ENCODE measurements around the gene MEG3. TPM values are rescaled to one million over a fixed set of nuclear protein-coding genes. Genes with fewer than 3 reads are reported as not detected.

Gene MEG3
- total RNA-seq, 3 donors from 2014 or later (not counting 1 experiment from before 2014, with no cell fraction given): 1.0 to 6.6 (median 1.9) TPM

GRCh38 chr14:100904307-100905087 is 78.6 kb downstream of the MEG3 start:
- Mint-ChIP-seq H3K4me3 (no peak overlapping the region), H3K4me1 (no peaks in the 10 kb centered on the region), H3K9me3 (no peaks in the 10 kb centered on the region), H3K27me3 (ENCODE audit: low read depth in 2 of 2) (peaks cover 38 to 43% of the 10 kb centered on the region in 2 donors), H3K36me3 (no peaks in the 10 kb centered on the region), H3K27ac (no peak overlapping the region)
- Histone ChIP-seq H3K27me3 (ENCODE audit: control insufficient read depth, insufficient read depth, low read length) (no peaks in the 10 kb centered on the region), H3K4me1 (ENCODE audit: control insufficient read depth, insufficient read depth, low read length) (no peaks in the 10 kb centered on the region), H3K4me3 (ENCODE audit: low read length) (no peak overlapping the region), H3K27ac (ENCODE audit: low read length) (no peak overlapping the region), H3K36me3 (ENCODE audit: control insufficient read depth, insufficient read depth, low read length) (no peaks in the 10 kb centered on the region), H3K9me3 (ENCODE audit: control insufficient read depth, insufficient read depth, low read length) (no peaks in the 10 kb centered on the region)
- TF ChIP-seq CTCF (IDR thresholded peaks at IDR 0.05): no peak
- intact Hi-C loops (cut with micrococcal nuclease): no loop called here
- WGBS (ENCODE audit: insufficient coverage): 55% methylated on average over 44 of the region's 45 CpGs
- DNase-seq (no peak), ATAC-seq (no peak)

- Histone ChIP-seq H3K36me3 (ENCODE audit: control insufficient read depth, insufficient read depth, low read length) (no peaks in the 10 kb centered on the region), H3K27me3 (ENCODE audit: control insufficient read depth, insufficient read depth, low read length) (no peaks in the 10 kb centered on the region), H3K9me3 (ENCODE audit: control insufficient read depth, insufficient read depth, low read length) (no peaks in the 10 kb centered on the region), H3K4me3 (ENCODE audit: low read length) (no peak overlapping the region), H3K27ac (ENCODE audit: low read length) (no peak overlapping the region), H3K4me1 (ENCODE audit: control insufficient read depth, insufficient read depth, low read length) (no peaks in the 10 kb centered on the region)
- DNase-seq: no peak
- no peak for TF ChIP-seq CTCF (IDR thresholded peaks at IDR 0.05)
- intact Hi-C loops (cut with micrococcal nuclease): no loop called here
- Mint-ChIP-seq H3K27me3 (ENCODE audit: low read depth in 2 of 2) (peaks cover 37 to 38% of the 10 kb centered on the region in 2 donors), H3K4me3 (no peak overlapping the region), H3K36me3 (no peaks in the 10 kb centered on the region), H3K27ac (no peak overlapping the region), H3K4me1 (no peaks in the 10 kb centered on the region), H3K9me3 (no peaks in the 10 kb centered on the region)
- ATAC-seq: no peak
- WGBS (ENCODE audit: insufficient coverage): 94% methylated on average over 12 of the region's 12 CpGs
These were observed 79.2 kb downstream of the MEG3 start for GRCh38 chr14:100905166-100905565.

GRCh38 chr14:100906420-100906819 is 80.5 kb downstream of the MEG3 start:
- no peaks in the 10 kb centered on the region for H3K36me3 Mint-ChIP-seq
- WGBS (ENCODE audit: insufficient coverage): 66% methylated on average over 6 of the region's 6 CpGs
- peaks cover 30% of the 10 kb centered on the region in 2 donors for H3K27me3 Mint-ChIP-seq (ENCODE audit: low read depth in 2 of 2)
- intact Hi-C loops (cut with micrococcal nuclease): no loop called here
- Histone ChIP-seq H3K27ac (ENCODE audit: low read length) (no peak overlapping the region), H3K9me3 (ENCODE audit: control insufficient read depth, insufficient read depth, low read length) (no peaks in the 10 kb centered on the region), H3K4me3 (ENCODE audit: low read length) (no peak overlapping the region), H3K36me3 (ENCODE audit: control insufficient read depth, insufficient read depth, low read length) (no peaks in the 10 kb centered on the region), H3K27me3 (ENCODE audit: control insufficient read depth, insufficient read depth, low read length) (no peaks in the 10 kb centered on the region), H3K4me1 (ENCODE audit: control insufficient read depth, insufficient read depth, low read length) (no peaks in the 10 kb centered on the region)
- no peak overlapping the region for H3K4me3 Mint-ChIP-seq
- no peak for DNase-seq
- no peak overlapping the region for H3K27ac Mint-ChIP-seq
- H3K9me3 Mint-ChIP-seq: no peaks in the 10 kb centered on the region
- no peaks in the 10 kb centered on the region for H3K4me1 Mint-ChIP-seq
- no peak for TF ChIP-seq CTCF (IDR thresholded peaks at IDR 0.05)
- ATAC-seq: no peak

- Histone ChIP-seq H3K4me1 (ENCODE audit: control insufficient read depth, insufficient read depth, low read length) (no peaks in the 10 kb centered on the region), H3K27ac (ENCODE audit: low read length) (no peak overlapping the region), H3K36me3 (ENCODE audit: control insufficient read depth, insufficient read depth, low read length) (no peaks in the 10 kb centered on the region), H3K4me3 (ENCODE audit: low read length) (no peak overlapping the region), H3K9me3 (ENCODE audit: control insufficient read depth, insufficient read depth, low read length) (no peaks in the 10 kb centered on the region), H3K27me3 (ENCODE audit: control insufficient read depth, insufficient read depth, low read length) (no peaks in the 10 kb centered on the region)
- Mint-ChIP-seq H3K9me3 (no peaks in the 10 kb centered on the region), H3K27me3 (ENCODE audit: low read depth in 2 of 2) (peaks cover 24 to 25% of the 10 kb centered on the region in 2 donors), H3K27ac (no peak overlapping the region), H3K4me1 (no peaks in the 10 kb centered on the region), H3K4me3 (no peak overlapping the region), H3K36me3 (no peaks in the 10 kb centered on the region)
- intact Hi-C loops (cut with micrococcal nuclease): no loop called here
- WGBS (ENCODE audit: insufficient coverage): 87% methylated on average over 8 of the region's 8 CpGs
- no peak for ATAC-seq
- DNase-seq: no peak
- TF ChIP-seq CTCF (IDR thresholded peaks at IDR 0.05): no peak
These were observed 81.3 kb downstream of the MEG3 start for GRCh38 chr14:100907240-100907639.

All from natural killer cell (primary cell).